Amniotic stem cell (primary cell): ENCODE results near the gene USP13.
A peak's percentile ranks its signal among the peaks of the same experiment; 100 is the strongest.

Experiments
- DNase-seq: peaks from one replicate; lab custom pipeline; 2025; lab: John Stamatoyannopoulos, UW

The USP13 gene

DNA sequence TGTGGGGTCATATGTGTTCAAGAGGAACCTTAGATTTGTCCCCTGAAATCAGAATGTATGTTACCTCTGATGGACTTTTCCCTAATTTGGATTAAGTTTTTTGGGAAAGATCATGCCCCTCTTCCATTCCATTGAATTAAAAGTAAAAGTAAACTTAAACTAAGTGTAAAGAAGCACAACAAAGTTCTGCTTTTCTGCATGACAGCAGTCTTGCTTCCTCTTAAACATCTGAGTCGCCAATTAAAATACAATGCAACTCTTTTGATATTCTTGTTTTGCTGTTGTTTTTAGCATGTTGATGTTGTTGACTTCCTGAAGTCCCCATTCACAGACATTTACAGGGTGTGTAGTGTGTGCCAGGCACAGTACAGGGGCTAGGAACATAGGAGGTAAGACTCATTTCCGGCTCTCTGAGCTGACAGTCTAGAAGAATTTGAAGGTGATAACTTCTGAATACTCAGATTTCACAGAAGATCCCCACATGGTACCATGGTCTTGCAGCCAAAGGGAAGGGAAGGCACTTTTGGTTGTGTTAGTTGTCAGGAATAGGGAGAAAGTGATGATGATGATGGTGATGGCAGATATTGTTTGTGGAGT, 45.0 kb downstream of the USP13 start:
- DNase-seq = no peak

DNA sequence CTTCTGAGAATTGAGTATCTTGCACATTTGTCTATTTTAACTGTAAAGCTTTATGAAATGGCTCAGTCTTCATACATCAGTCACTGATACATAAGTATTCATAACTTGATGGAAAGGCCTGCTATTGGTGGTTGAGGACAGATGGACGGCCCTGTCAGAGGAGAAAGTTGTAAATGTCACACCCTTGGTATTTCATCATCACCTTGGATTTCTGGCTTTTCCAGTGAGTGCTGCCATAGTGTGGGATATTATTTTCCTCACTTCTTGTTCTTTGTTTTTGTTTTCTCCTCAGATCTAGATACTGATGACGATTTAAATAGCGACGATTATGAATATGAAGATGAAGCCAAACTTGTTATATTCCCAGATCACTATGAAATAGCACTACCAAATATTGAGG, 47.9 kb downstream of the USP13 start:
- DNase-seq = no peak

- no peak for DNase-seq
These were observed 48.5 kb downstream of the USP13 start for GRCh38 chr3:179701176-179701827.

- DNase-seq = no peak
These were observed 49.6 kb downstream of the USP13 start for GRCh38 chr3:179702271-179702947.

DNA sequence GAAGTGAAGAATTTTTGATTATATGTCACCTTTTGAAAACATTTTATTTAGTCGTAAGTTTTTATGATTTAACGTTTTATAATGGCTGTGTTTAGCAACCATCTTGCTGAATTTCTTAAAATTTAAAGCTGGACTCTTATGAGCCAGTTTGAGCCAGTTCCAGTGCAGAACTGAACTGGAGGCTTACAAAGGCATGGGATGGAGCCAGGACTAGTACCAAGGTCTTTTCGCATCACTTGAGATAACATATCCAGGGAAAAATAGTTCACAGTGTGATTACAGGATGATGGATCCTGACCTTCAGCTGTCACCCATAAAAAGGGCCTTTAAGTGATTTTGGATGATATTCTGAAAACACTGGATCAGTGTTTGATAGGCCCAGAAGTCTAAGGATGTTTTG, 51.0 kb downstream of the USP13 start:
- no peak for DNase-seq

DNA sequence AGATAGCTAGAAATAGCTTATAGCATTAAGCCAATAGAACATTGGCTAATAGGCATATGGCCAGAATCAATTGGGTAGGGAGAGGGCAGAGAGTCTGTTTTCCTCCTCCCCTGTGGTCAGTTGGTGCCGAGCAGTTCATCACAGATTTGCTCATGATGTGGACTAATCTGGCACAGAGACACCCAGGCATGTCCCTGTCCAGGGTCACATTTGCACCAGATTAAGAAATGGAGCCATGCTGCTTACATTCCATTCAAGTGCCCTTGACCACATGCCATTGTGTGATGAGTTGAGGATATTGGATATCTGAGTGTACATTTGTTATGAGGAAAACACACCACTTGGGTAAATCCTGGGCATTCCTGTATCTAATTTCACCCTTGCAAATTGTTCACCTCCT, 53.4 kb downstream of the USP13 start:
- DNase-seq = no peak

- DNase-seq = no peak
These were observed 57.2 kb downstream of the USP13 start for GRCh38 chr3:179710079-179710478.

- DNase-seq = no peak
These were observed 60.8 kb downstream of the USP13 start for GRCh38 chr3:179713643-179714090.

DNA sequence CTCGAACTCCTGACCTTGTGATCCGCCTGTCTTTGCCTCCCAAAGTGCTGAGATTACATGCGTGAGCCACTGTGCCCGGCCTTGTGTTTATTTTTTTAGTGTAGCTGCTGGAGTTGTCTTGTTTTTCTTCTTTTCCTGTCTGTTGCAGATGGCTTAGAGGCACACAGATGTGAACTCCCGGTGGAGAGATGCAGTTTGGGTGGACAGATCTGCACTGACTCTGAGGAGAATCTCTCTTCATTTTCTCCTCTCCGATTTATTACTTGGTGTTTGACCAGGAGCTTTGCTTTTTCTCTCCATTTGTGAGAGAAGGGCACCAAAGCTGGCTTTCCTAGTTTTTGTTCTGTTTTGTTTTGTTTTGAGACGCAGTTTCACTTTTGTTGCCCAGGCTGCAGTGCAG, 62.7 kb downstream of the USP13 start:
- DNase-seq = no peak

GRCh38 chr3:179716226-179716625, 63.4 kb downstream of the USP13 start:
- DNase-seq = no peak

DNA sequence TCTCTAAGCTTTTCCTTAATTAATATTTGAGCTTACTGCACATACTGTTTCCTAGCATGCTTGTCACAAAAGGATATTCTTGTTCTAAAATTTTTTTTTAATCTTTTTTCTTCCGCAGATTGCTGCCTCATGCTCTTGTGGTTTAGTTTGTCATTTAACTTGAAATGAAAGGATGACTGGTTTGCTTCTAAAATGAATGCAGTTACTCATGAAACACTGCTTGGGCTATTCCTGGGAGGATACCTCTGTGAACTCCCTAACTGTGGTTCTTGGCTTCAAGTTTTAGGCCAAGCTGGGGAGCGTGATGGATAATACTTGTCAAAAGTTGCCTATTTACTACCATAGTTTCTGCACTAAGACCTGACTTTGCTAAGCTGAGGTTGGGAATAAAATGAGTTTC, 64.0 kb downstream of the USP13 start:
- peak; percentile 34 for DNase-seq

GRCh38 chr3:179717219-179717618, 64.4 kb downstream of the USP13 start:
- no peak for DNase-seq

- no peak for DNase-seq
These were observed 66.4 kb downstream of the USP13 start for GRCh38 chr3:179719048-179719734.

DNA sequence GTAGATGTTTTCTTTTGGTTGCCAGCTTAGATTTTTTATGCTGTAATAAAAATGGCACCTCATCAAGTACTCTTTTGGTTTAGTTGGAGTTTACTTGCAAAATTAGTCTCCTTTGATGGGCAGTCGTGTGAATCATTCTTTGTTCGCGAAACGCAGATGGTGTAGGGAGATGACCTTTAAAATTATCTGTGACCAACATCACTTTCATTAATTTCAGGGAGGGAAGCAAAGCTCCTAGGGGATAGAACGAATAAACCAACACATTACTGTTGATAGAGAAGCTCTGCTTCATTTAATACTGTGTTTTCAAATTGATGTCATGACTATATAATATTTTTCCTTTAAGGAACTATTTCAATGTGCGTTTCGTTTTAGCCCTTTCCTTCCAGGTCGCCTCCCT, 67.4 kb downstream of the USP13 start:
- no peak for DNase-seq

DNA sequence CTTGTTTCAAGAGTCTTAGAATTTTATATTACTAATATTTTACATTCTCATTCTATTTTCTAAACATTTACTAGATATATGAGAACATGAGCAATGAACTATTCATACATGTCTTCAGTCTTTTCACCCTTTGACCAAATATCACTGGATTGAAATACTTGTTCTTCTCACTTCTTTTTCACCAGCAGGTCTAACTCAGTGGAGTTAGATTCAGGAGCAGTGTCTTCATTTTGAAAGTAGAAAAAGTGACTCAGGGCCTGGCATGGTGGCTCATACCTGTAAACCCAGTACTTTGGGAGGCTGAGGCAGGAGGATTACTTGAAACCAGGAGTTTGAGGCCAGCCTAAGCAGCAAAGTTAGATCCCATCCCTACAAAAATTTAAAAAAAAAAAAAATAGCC, 70.8 kb downstream of the USP13 start:
- DNase-seq = no peak

GRCh38 chr3:179726075-179726699, 73.3 kb downstream of the USP13 start:
- DNase-seq = no peak

GRCh38 chr3:179729086-179729485, 76.2 kb downstream of the USP13 start:
- no peak for DNase-seq

GRCh38 chr3:179729981-179730380, 77.1 kb downstream of the USP13 start:
- DNase-seq = no peak

GRCh38 chr3:179730506-179730905, 77.7 kb downstream of the USP13 start:
- no peak for DNase-seq

GRCh38 chr3:179731544-179731943, 78.7 kb downstream of the USP13 start:
- DNase-seq = no peak

- DNase-seq = no peak
These were observed 80.0 kb downstream of the USP13 start for GRCh38 chr3:179732661-179733348.

- DNase-seq = no peak
These were observed 81.0 kb downstream of the USP13 start for GRCh38 chr3:179733797-179734196.
